Osteoblast (primary cell): ENCODE data around the gene SELENOO. TPM values are rescaled to one million over a fixed set of nuclear protein-coding genes. Genes with fewer than 3 reads are reported as not detected.

Experiments used
- DNase-seq: peaks from one replicate; pipeline ENCODE4 v3.0.0; 2011; ENCODE audit warnings: low spot score, mixed read lengths; ENCODE audit not compliant: insufficient read length; ENCODE audit errors: missing footprints
- H2AFZ ChIP-seq: 2 replicates; pipeline ENCODE4 v1.6.0; 2011; ENCODE audit warnings: mild to moderate bottlenecking, low read length
- H3K27ac ChIP-seq: 2 replicates; pipeline ENCODE4 v1.5.1; 2011; ENCODE audit warnings: mild to moderate bottlenecking, low read depth, low read length, moderate library complexity
- H3K27me3 ChIP-seq: 2 replicates; pipeline ENCODE4 v1.6.0; 2012; ENCODE audit warnings: mild to moderate bottlenecking, control low read depth, inconsistent platforms, low read length, moderate library complexity; ENCODE audit not compliant: insufficient read depth
- H3K36me3 ChIP-seq: 2 replicates; pipeline ENCODE4 v1.5.1; 2011; ENCODE audit warnings: mild to moderate bottlenecking, low read length, control low read depth, moderate library complexity; ENCODE audit not compliant: insufficient read depth
- H3K4me1 ChIP-seq: 2 replicates; pipeline ENCODE4 v1.5.1; 2011; ENCODE audit warnings: mild to moderate bottlenecking, low read length, control low read depth, moderate library complexity; ENCODE audit not compliant: insufficient read depth
- H3K4me2 ChIP-seq: 2 replicates; pipeline ENCODE4 v1.6.0; 2011; ENCODE audit warnings: mild to moderate bottlenecking, low read length; ENCODE audit not compliant: insufficient read depth
- H3K4me3 ChIP-seq: fragments of 200-600 bp; sonication (generic); 3 replicates; pipeline ENCODE4 v1.5.1; 2012; ENCODE audit warnings: mild to moderate bottlenecking, low read length, inconsistent platforms; ENCODE audit not compliant: insufficient read depth
- H3K79me2 ChIP-seq: 2 replicates; pipeline ENCODE4 v1.6.0; 2012; ENCODE audit warnings: mild to moderate bottlenecking, low read length, control low read depth, inconsistent platforms; ENCODE audit not compliant: insufficient read depth
- H3K9me3 ChIP-seq: 2 replicates; pipeline ENCODE4 v1.5.1; 2011; ENCODE audit warnings: low read depth, low read length, control low read depth
- H4K20me1 ChIP-seq: 2 replicates; pipeline ENCODE4 v1.6.0; 2012; ENCODE audit warnings: mild to moderate bottlenecking, low read length, control low read depth; ENCODE audit not compliant: insufficient read depth
- CTCF ChIP-seq: IDR thresholded peaks from 2 replicates; pipeline ENCODE4 v1.5.1; 2011; ENCODE audit warnings: mild to moderate bottlenecking, low read depth, low read length, moderate library complexity; ENCODE audit errors: extremely low read depth
- total RNA-seq: library from RNA; depleted of rRNA; stranded (reverse); fragments of >200 nt; gene quantifications from 2 replicates; pipeline ENCODE4 v1.2.3, GENCODE V29; 2012

Gene SELENOO
- total RNA-seq, 1 donor: 15.6 TPM

- Histone ChIP-seq H3K4me3 (peak within 1 kb of the TSS; percentile 78), H3K79me2 (peaks cover 38% of the 10 kb centered on the region), H3K36me3 (peaks cover 6% of the 10 kb centered on the region), H3K4me1 (peaks cover 11% of the 10 kb centered on the region), H3K27ac (peak within 1 kb of the TSS; percentile 50), H2AFZ (peak within 1 kb of the TSS; percentile 93), H3K4me2 (peak within 1 kb of the TSS; percentile 92), H3K27me3 (no peaks in the 10 kb centered on the region), H3K9me3 (no peaks in the 10 kb centered on the region), H4K20me1 (peaks cover 16% of the 10 kb centered on the region)
- peak; percentile 100 for DNase-seq
- TF ChIP-seq CTCF: no peak
Measured at GRCh38 chr22:50185375-50186087, 15.3 kb upstream of the SELENOO start, which contains the start of gene TRABD. Gene TRABD (plus strand): TSS chr22:50185913. CDS start chr22:50193061, 7,148 bp downstream.

GRCh38 chr22:50186181-50186714 lies 14.6 kb upstream of the SELENOO start:
- Histone ChIP-seq H3K4me3 (peak overlapping the region; percentile 78), H3K79me2 (peaks cover 45% of the 10 kb centered on the region), H3K9me3 (no peaks in the 10 kb centered on the region), H3K4me1 (peaks cover 14% of the 10 kb centered on the region), H3K27me3 (no peaks in the 10 kb centered on the region), H2AFZ (peak overlapping the region; percentile 78), H3K27ac (no peak overlapping the region), H3K4me2 (peak overlapping the region; percentile 87), H3K36me3 (peaks cover 6% of the 10 kb centered on the region), H4K20me1 (peaks cover 17% of the 10 kb centered on the region)
- TF ChIP-seq CTCF: no peak
- DNase-seq: peak; percentile 93

GRCh38 chr22:50186761-50187523 lies 13.9 kb upstream of the SELENOO start:
- Histone ChIP-seq H4K20me1 (peaks cover 21% of the 10 kb centered on the region), H3K4me3 (peak overlapping the region; percentile 78), H3K4me2 (peak overlapping the region; percentile 87), H3K27me3 (no peaks in the 10 kb centered on the region), H3K36me3 (peaks cover 6% of the 10 kb centered on the region), H3K9me3 (no peaks in the 10 kb centered on the region), H3K79me2 (peaks cover 52% of the 10 kb centered on the region), H2AFZ (peak overlapping the region; percentile 78), H3K4me1 (peaks cover 14% of the 10 kb centered on the region), H3K27ac (no peak overlapping the region)
- DNase-seq: peak; percentile 96
- TF ChIP-seq CTCF: no peak

- TF ChIP-seq CTCF: no peak
- Histone ChIP-seq H4K20me1 (peaks cover 30% of the 10 kb centered on the region), H3K4me2 (no peak overlapping the region), H3K27ac (no peak overlapping the region), H3K9me3 (no peaks in the 10 kb centered on the region), H3K4me3 (no peak overlapping the region), H3K27me3 (no peaks in the 10 kb centered on the region), H2AFZ (no peak overlapping the region), H3K4me1 (peaks cover 14% of the 10 kb centered on the region), H3K36me3 (peaks cover 6% of the 10 kb centered on the region), H3K79me2 (peaks cover 66% of the 10 kb centered on the region)
- peak; percentile 38 for DNase-seq
Measured at GRCh38 chr22:50188356-50188755, 12.5 kb upstream of the SELENOO start.
